GM12878 (cell line): ENCODE data around the gene NRG4. TPM values are rescaled to one million over a fixed set of nuclear protein-coding genes. Genes with fewer than 3 reads are reported as not detected.

Source experiments
- ATAC-seq: fragments of 200-7000 bp; cut with Tn5 transposase; 3 replicates; pipeline ENCODE4 v1.9.1; 2020; ENCODE audit warnings: mild to moderate bottlenecking, moderate library complexity
- BruUV-seq: library from RNA; stranded (reverse); fragments of 400-500 nt; replicated peaks from 2 replicates; lab custom pipeline; 2021; lab: Mats Ljungman, UMichigan
- CTCF ChIA-PET: fragments of 300-600 bp; sonication (Branson Sonifier 250); formaldehyde crosslinking; extraction: SDS; loops from one replicate; lab custom pipeline; 2021; ENCODE audit warnings: inconsistent platforms; lab: Yijun Ruan, JAX
- POLR2A ChIA-PET: fragments of 350-600 bp; formaldehyde crosslinking; extraction: SDS; loops from one replicate; lab custom pipeline; 2021; ENCODE audit warnings: inconsistent platforms; lab: Charles Lee
- RAD21 ChIA-PET: fragments of 300-600 bp; sonication (Branson Sonifier 250); formaldehyde crosslinking; loops from one replicate; lab custom pipeline; 2023; ENCODE audit warnings: antibody characterized with exemption; ENCODE audit not compliant: unreplicated experiment; lab: Charles Lee
- SMC1A ChIA-PET: fragments of 300-600 bp; sonication (Branson Sonifier 250); formaldehyde crosslinking; loops from one replicate; lab custom pipeline; 2023; ENCODE audit not compliant: unreplicated experiment, uncharacterized antibody; lab: Charles Lee
- DNase-seq: peaks from one replicate; pipeline ENCODE4 v3.0.0-alpha.2; 2011; ENCODE audit warnings: low read depth, low spot score
- FAIRE-seq: peaks from 3 replicates; lab custom pipeline; 2011; peaks lifted over from hg19 to GRCh38; lab: Jason Lieb, UNC
- H2AFZ ChIP-seq: 2 replicates; pipeline ENCODE4 v1.6.0; 2011; ENCODE audit warnings: low read depth, low read length, control low read depth; ENCODE audit not compliant: control insufficient read depth
- H3K27ac ChIP-seq: 2 replicates; pipeline ENCODE4 v1.5.1; 2011; ENCODE audit warnings: control low read depth; ENCODE audit not compliant: control insufficient read depth, insufficient read depth
- H3K27me3 ChIP-seq, 2 experiments: replicated peaks in 1 of 2; 2 replicates each; pipeline versions ENCODE4 v1.6.0 to v1.6.1; 2011; ENCODE audit warnings: low read length in 1 of 2; ENCODE audit not compliant: control insufficient read depth in 2 of 2, insufficient read depth in 2 of 2
- H3K36me3 ChIP-seq, 2 experiments: 2 replicates each; pipeline ENCODE4 v1.5.1; 2011; ENCODE audit warnings: low read length in 1 of 2; ENCODE audit not compliant: control insufficient read depth in 2 of 2, insufficient read depth in 2 of 2
- H3K4me1 ChIP-seq: 2 replicates; pipeline ENCODE4 v1.6.1; 2011; ENCODE audit warnings: mild to moderate bottlenecking, low read length, moderate library complexity, mixed read lengths; ENCODE audit not compliant: control insufficient read depth, insufficient read depth
- H3K4me2 ChIP-seq: 2 replicates; pipeline ENCODE4 v1.6.0; 2011; ENCODE audit warnings: control low read depth; ENCODE audit not compliant: control insufficient read depth, insufficient read depth
- H3K4me3 ChIP-seq: fragments of 200-600 bp; sonication (generic); 2 replicates; pipeline ENCODE4 v1.5.1; 2016
- H3K79me2 ChIP-seq: 2 replicates; pipeline ENCODE4 v1.6.0; 2011; ENCODE audit warnings: low read length; ENCODE audit not compliant: control insufficient read depth, insufficient read depth
- H3K9ac ChIP-seq: 2 replicates; pipeline ENCODE4 v1.8.0; 2011; ENCODE audit warnings: low read length, control low read depth, mixed read lengths; ENCODE audit not compliant: control insufficient read depth, insufficient read depth
- H3K9me3 ChIP-seq: replicated peaks from 3 replicates; pipeline ENCODE4 v1.5.1; 2011; ENCODE audit warnings: mild to moderate bottlenecking, low read length; ENCODE audit not compliant: control insufficient read depth, insufficient read depth
- H4K20me1 ChIP-seq: 2 replicates; pipeline ENCODE4 v1.6.0; 2011; ENCODE audit not compliant: control insufficient read depth, insufficient read depth
- BHLHE40 ChIP-seq, 2 experiments: fragments of 450-650 bp in 1 of 2; IDR thresholded peaks; 2 replicates each; pipeline ENCODE4 v1.6.1; 2011 to 2017; ENCODE audit warnings: low read depth in 2 of 2, borderline replicate concordance in 1 of 2, improper control_type of control experiment in 1 of 2, low read length in 1 of 2, mild to moderate bottlenecking in 1 of 2
- CHD1 ChIP-seq: IDR thresholded peaks from 2 replicates; pipeline ENCODE4 v1.6.1; 2012; ENCODE audit warnings: low read depth, low read length, improper control_type of control experiment
- GATAD2B ChIP-seq: fragments of 450-650 bp; conservative IDR thresholded peaks from 2 replicates; pipeline ENCODE4 v1.6.1; 2017; ENCODE audit warnings: low read depth, mild to moderate bottlenecking, moderate library complexity
- HCFC1 ChIP-seq: fragments of 150-350 bp; IDR thresholded peaks from 2 replicates; pipeline ENCODE4 v1.6.1; 2014; ENCODE audit warnings: low read length
- KAT2A ChIP-seq: conservative IDR thresholded peaks from 2 replicates; pipeline ENCODE4 v1.6.1; 2011; ENCODE audit warnings: low read depth, low read length; ENCODE audit not compliant: control insufficient read depth
- KLF5 ChIP-seq: fragments of 450-650 bp; IDR thresholded peaks from 2 replicates; pipeline ENCODE4 v1.6.1; 2014; ENCODE audit warnings: mild to moderate bottlenecking; ENCODE audit not compliant: partially characterized antibody
- PAX8 ChIP-seq: fragments of 450-650 bp; IDR thresholded peaks from 2 replicates; pipeline ENCODE4 v1.6.1; 2017; ENCODE audit warnings: mild to moderate bottlenecking, moderate library complexity
- RAD21 ChIP-seq: IDR thresholded peaks from 2 replicates; pipeline ENCODE4 v1.6.1; 2011; ENCODE audit warnings: mild to moderate bottlenecking, low read depth, low read length, moderate library complexity; ENCODE audit not compliant: insufficient read depth
- SIX5 ChIP-seq: IDR thresholded peaks from 2 replicates; pipeline ENCODE4 v1.6.1; 2011; ENCODE audit warnings: mild to moderate bottlenecking, low read depth, low read length, moderate library complexity; ENCODE audit not compliant: severe bottlenecking
- SPI1 ChIP-seq: IDR thresholded peaks from 2 replicates; pipeline ENCODE4 v1.6.1; 2011; ENCODE audit warnings: low read depth, mild to moderate bottlenecking, low read length, moderate library complexity, borderline replicate concordance; ENCODE audit not compliant: insufficient read depth
- WGBS: methylation state at CpG from one replicate; pipeline ENCODE4 v1.1.6; 2016; ENCODE audit warnings: low lambda C conversion rate; ENCODE audit not compliant: insufficient replicate concordance, insufficient coverage; ENCODE audit errors: missing lambda C conversion rate; 5-methylcytosine and 5-hydroxymethylcytosine counted together
- in situ Hi-C: fragments of 300-500 bp; cut with MboI; formaldehyde crosslinking; loops from 9 replicates; pipeline ENCODE4 v1.14.3; 2018; ENCODE audit warnings: mixed read lengths
- intact Hi-C: fragments of 100-400 bp; cut with micrococcal nuclease; formaldehyde crosslinking; loops from one replicate; pipeline ENCODE4 v1.14.2; 2022; ENCODE audit not compliant: unreplicated experiment
- polyA plus RNA-seq, 11 experiments: library from polyadenylated mRNA; depleted of rRNA in 4 of 11; unstranded in 6 of 11; stranded (reverse) in 5 of 11; fragments of >200 nt; fragmentation: Nextera tagmentation in 4 of 11; fragmentation: Illumina TruSeq in 1 of 11; extraction: Ambion mirVana in 4 of 11; extraction: Trizol in 1 of 11; gene quantifications; 1 replicate in 1 of 11; 2 replicates in 10 of 11; pipeline versions ENCODE4 v1.2.1 to v1.2.3, GENCODE V29; 2011 to 2016; ENCODE audit warnings: inconsistent platforms in 2 of 11, missing spikeins in 2 of 11, low read depth in 1 of 11
- total RNA-seq, 4 experiments: library from RNA; depleted of rRNA in 3 of 4; stranded (reverse); fragments of >200 nt in 3 of 4; fragmentation: Illumina TruSeq in 1 of 4; extraction: Trizol in 1 of 4; gene quantifications; 2 replicates each; pipeline versions ENCODE4 v1.2.1 to v1.2.3, GENCODE V29; 2013 to 2021
- TF ChIP-seq, protein P1 (sequence below): fragments of 450-650 bp; IDR thresholded peaks from 2 replicates; pipeline ENCODE4 v1.6.1; 2017; ENCODE audit warnings: mild to moderate bottlenecking, moderate library complexity
- TF ChIP-seq, protein P2 (sequence below): fragments of 450-650 bp; formaldehyde crosslinking; IDR thresholded peaks from 2 replicates; pipeline ENCODE4 v1.4.0; 2022; ENCODE audit warnings: mild to moderate bottlenecking, moderate library complexity
- TF ChIP-seq, protein P3 (sequence below): fragments of 150-350 bp; IDR thresholded peaks from 2 replicates; pipeline ENCODE4 v1.6.1; 2016; ENCODE audit warnings: low read depth, low read length

NRG4 gene
- total and polyA plus RNA-seq, 10 of the 15 experiments (the other 5 are each of a cell fraction or from before 2014, with no cell fraction given): 0.76 to 8.3 (median 5.5) TPM

DNA sequence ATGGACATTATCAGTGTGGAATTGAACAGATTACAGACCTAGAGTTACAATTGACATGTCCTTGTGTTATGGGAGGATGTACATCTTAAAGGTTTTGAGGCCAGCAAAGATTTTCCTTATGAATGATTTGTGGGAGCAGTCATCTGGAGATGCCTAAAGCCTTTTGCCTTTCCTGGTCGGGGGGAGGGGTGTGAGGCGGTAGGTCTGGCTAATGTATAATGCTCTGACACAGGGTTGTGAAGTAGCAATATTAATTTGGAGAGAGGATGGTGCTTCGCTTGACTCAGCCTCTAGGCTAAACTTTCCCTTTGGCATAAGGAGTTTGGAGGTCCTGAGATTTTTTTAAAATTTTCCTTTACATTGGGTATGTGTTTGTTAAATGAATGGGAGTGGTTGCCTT, 85.3 kb downstream of the NRG4 start:
- in situ Hi-C loops (no loop called here), intact Hi-C loops (loop anchor here (5.0 kb wide), 1 partner anchor 115 kb away; no protein-coding TSS in a partner anchor)
- SMC1A ChIA-PET: interaction anchor here (0.7 to 1.4 kb wide), 2 partner anchors 18 to 131 kb away, joined by 3 to 4 read pairs; no protein-coding TSS in a partner anchor
- Histone ChIP-seq H3K27ac (no peak overlapping the region), H3K4me2 (no peak overlapping the region), H3K36me3 (peaks cover 9 to 10% of the 10 kb centered on the region in 2 experiments), H3K79me2 (peaks cover 9% of the 10 kb centered on the region), H3K4me3 (no peak overlapping the region), H3K9me3 (no peaks in the 10 kb centered on the region), H3K27me3 (no peaks in the 10 kb centered on the region), H2AFZ (no peak overlapping the region), H3K4me1 (peaks cover 7% of the 10 kb centered on the region), H4K20me1 (no peaks in the 10 kb centered on the region), H3K9ac (no peak overlapping the region)
- ATAC-seq (no peak), FAIRE-seq (no peak), DNase-seq (no peak)
- RAD21 ChIA-PET: no interaction called here
- POLR2A ChIA-PET: interaction anchor here (0.6 kb wide), 1 partner anchor 363 kb away, joined by 3 read pairs; no protein-coding TSS in a partner anchor
- WGBS: 93% methylated on average over 3 of the region's 3 CpGs
- BruUV-seq: no TSS peak
- CTCF ChIA-PET: interaction anchor here (0.6 to 1.5 kb wide), 2 partner anchors 28 to 65 kb away, joined by 3 read pairs; no protein-coding TSS in a partner anchor
- TF ChIP-seq KLF5 (no peak), SIX5 (no peak), HCFC1 (no peak), SPI1 (no peak), KAT2A (no peak), BHLHE40 (IDR thresholded peaks at IDR 0.05; ENCODE audit: borderline replicate concordance in 1 of 2, low read depth in 2 of 2, low read length in 1 of 2) (no peak), GATAD2B (no peak), CHD1 (no peak), RAD21 (no peak), PAX8 (no peak)
- TF ChIP-seq, protein P1, sequence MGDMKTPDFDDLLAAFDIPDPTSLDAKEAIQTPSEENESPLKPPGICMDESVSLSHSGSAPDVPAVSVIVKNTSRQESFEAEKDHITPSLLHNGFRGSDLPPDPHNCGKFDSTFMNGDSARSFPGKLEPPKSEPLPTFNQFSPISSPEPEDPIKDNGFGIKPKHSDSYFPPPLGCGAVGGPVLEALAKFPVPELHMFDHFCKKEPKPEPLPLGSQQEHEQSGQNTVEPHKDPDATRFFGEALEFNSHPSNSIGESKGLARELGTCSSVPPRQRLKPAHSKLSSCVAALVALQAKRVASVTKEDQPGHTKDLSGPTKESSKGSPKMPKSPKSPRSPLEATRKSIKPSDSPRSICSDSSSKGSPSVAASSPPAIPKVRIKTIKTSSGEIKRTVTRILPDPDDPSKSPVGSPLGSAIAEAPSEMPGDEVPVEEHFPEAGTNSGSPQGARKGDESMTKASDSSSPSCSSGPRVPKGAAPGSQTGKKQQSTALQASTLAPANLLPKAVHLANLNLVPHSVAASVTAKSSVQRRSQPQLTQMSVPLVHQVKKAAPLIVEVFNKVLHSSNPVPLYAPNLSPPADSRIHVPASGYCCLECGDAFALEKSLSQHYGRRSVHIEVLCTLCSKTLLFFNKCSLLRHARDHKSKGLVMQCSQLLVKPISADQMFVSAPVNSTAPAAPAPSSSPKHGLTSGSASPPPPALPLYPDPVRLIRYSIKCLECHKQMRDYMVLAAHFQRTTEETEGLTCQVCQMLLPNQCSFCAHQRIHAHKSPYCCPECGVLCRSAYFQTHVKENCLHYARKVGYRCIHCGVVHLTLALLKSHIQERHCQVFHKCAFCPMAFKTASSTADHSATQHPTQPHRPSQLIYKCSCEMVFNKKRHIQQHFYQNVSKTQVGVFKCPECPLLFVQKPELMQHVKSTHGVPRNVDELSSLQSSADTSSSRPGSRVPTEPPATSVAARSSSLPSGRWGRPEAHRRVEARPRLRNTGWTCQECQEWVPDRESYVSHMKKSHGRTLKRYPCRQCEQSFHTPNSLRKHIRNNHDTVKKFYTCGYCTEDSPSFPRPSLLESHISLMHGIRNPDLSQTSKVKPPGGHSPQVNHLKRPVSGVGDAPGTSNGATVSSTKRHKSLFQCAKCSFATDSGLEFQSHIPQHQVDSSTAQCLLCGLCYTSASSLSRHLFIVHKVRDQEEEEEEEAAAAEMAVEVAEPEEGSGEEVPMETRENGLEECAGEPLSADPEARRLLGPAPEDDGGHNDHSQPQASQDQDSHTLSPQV: no peak
- TF ChIP-seq, protein P2, sequence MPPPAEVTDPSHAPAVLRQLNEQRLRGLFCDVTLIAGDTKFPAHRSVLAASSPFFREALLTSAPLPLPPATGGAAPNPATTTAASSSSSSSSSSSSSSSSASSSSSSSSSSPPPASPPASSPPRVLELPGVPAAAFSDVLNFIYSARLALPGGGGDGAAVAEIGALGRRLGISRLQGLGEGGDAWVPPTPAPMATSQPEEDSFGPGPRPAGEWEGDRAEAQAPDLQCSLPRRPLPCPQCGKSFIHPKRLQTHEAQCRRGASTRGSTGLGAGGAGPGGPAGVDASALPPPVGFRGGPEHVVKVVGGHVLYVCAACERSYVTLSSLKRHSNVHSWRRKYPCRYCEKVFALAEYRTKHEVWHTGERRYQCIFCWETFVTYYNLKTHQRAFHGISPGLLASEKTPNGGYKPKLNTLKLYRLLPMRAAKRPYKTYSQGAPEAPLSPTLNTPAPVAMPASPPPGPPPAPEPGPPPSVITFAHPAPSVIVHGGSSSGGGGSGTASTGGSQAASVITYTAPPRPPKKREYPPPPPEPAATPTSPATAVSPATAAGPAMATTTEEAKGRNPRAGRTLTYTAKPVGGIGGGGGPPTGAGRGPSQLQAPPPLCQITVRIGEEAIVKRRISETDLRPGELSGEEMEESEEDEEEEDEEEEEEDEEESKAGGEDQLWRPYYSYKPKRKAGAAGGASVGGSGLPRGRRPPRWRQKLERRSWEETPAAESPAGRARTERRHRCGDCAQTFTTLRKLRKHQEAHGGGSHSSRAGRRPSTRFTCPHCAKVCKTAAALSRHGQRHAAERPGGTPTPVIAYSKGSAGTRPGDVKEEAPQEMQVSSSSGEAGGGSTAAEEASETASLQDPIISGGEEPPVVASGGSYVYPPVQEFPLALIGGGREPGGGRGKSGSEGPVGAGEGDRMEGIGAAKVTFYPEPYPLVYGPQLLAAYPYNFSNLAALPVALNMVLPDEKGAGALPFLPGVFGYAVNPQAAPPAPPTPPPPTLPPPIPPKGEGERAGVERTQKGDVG (CRISPR knock-in tag): no peak
- TF ChIP-seq, protein P3, sequence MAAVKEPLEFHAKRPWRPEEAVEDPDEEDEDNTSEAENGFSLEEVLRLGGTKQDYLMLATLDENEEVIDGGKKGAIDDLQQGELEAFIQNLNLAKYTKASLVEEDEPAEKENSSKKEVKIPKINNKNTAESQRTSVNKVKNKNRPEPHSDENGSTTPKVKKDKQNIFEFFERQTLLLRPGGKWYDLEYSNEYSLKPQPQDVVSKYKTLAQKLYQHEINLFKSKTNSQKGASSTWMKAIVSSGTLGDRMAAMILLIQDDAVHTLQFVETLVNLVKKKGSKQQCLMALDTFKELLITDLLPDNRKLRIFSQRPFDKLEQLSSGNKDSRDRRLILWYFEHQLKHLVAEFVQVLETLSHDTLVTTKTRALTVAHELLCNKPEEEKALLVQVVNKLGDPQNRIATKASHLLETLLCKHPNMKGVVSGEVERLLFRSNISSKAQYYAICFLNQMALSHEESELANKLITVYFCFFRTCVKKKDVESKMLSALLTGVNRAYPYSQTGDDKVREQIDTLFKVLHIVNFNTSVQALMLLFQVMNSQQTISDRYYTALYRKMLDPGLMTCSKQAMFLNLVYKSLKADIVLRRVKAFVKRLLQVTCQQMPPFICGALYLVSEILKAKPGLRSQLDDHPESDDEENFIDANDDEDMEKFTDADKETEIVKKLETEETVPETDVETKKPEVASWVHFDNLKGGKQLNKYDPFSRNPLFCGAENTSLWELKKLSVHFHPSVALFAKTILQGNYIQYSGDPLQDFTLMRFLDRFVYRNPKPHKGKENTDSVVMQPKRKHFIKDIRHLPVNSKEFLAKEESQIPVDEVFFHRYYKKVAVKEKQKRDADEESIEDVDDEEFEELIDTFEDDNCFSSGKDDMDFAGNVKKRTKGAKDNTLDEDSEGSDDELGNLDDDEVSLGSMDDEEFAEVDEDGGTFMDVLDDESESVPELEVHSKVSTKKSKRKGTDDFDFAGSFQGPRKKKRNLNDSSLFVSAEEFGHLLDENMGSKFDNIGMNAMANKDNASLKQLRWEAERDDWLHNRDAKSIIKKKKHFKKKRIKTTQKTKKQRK: no peak
